Measurements from ENCODE around the gene TRIM56.

DNA sequence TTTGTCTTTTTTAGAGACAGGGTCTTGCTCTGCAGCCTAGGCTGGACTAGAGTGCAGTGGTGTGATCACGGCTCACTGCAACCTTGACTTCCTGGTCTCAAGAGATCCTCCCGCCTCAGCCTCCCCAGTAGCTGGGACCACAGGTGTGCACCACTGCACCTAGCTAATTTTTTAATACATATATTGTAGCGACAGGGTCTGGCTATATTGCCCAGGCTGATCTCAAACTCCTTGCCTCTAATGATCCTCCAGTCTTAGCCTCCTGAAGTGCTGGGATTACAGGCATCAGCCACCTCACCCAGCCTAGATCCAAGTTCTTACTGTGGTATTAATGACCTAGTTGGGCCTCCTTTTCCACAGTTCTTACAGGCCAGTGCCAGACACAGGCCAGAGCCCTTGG is 29.9 kb downstream of the TRIM56 start:
- TF ChIP-seq EZH2 (IDR thresholded peaks at IDR 0.05; ENCODE audit: borderline replicate concordance, low read depth, low read length) (no peak), KLF16 (IDR thresholded peaks at IDR 0.05) (no peak), ZNF551 (CRISPR knock-in tag; IDR thresholded peaks at IDR 0.05) (no peak), EP300 (IDR thresholded peaks at IDR 0.05; ENCODE audit: low read length) (no peak), NCOA6 (IDR thresholded peaks at IDR 0.05) (no peak), ZNF41 (CRISPR knock-in tag; conservative IDR thresholded peaks at IDR 0.05) (no peak), EWSR1 (IDR thresholded peaks at IDR 0.05; ENCODE audit: borderline replicate concordance, low read depth, partially characterized antibody) (no peak), ZNF347 (CRISPR knock-in tag; IDR thresholded peaks at IDR 0.05; ENCODE audit: low read depth) (no peak), MTA3 (IDR thresholded peaks at IDR 0.05; ENCODE audit: borderline replicate concordance) (no peak), SP1 (CRISPR knock-in tag; IDR thresholded peaks at IDR 0.05) (no peak)
- TF ChIP-seq, protein P1, sequence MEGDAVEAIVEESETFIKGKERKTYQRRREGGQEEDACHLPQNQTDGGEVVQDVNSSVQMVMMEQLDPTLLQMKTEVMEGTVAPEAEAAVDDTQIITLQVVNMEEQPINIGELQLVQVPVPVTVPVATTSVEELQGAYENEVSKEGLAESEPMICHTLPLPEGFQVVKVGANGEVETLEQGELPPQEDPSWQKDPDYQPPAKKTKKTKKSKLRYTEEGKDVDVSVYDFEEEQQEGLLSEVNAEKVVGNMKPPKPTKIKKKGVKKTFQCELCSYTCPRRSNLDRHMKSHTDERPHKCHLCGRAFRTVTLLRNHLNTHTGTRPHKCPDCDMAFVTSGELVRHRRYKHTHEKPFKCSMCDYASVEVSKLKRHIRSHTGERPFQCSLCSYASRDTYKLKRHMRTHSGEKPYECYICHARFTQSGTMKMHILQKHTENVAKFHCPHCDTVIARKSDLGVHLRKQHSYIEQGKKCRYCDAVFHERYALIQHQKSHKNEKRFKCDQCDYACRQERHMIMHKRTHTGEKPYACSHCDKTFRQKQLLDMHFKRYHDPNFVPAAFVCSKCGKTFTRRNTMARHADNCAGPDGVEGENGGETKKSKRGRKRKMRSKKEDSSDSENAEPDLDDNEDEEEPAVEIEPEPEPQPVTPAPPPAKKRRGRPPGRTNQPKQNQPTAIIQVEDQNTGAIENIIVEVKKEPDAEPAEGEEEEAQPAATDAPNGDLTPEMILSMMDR (IDR thresholded peaks at IDR 0.05 in 2 of 3, conservative IDR thresholded peaks at IDR 0.05 in 1 of 3; ENCODE audit: insufficient read depth in 2 of 3, low read depth in 1 of 3, low read length in 3 of 3), result no peak
- TF ChIP-seq, protein P2, sequence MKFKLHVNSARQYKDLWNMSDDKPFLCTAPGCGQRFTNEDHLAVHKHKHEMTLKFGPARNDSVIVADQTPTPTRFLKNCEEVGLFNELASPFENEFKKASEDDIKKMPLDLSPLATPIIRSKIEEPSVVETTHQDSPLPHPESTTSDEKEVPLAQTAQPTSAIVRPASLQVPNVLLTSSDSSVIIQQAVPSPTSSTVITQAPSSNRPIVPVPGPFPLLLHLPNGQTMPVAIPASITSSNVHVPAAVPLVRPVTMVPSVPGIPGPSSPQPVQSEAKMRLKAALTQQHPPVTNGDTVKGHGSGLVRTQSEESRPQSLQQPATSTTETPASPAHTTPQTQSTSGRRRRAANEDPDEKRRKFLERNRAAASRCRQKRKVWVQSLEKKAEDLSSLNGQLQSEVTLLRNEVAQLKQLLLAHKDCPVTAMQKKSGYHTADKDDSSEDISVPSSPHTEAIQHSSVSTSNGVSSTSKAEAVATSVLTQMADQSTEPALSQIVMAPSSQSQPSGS (CRISPR knock-in tag; IDR thresholded peaks at IDR 0.05), result no peak
- TF ChIP-seq, protein P3, sequence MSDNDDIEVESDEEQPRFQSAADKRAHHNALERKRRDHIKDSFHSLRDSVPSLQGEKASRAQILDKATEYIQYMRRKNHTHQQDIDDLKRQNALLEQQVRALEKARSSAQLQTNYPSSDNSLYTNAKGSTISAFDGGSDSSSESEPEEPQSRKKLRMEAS (CRISPR knock-in tag; IDR thresholded peaks at IDR 0.05), result no peak

Data from K562 (cell line).